Measurements from ENCODE around the gene MTCL3.
A peak's percentile ranks its signal among the peaks of the same experiment; 100 is the strongest.
"Not testable (repeated sequence)": the region's sequence is repeated elsewhere in the genome, so short reads cannot be mapped to it uniquely, and the experiment has no call there.

Gene MTCL3

DNA sequence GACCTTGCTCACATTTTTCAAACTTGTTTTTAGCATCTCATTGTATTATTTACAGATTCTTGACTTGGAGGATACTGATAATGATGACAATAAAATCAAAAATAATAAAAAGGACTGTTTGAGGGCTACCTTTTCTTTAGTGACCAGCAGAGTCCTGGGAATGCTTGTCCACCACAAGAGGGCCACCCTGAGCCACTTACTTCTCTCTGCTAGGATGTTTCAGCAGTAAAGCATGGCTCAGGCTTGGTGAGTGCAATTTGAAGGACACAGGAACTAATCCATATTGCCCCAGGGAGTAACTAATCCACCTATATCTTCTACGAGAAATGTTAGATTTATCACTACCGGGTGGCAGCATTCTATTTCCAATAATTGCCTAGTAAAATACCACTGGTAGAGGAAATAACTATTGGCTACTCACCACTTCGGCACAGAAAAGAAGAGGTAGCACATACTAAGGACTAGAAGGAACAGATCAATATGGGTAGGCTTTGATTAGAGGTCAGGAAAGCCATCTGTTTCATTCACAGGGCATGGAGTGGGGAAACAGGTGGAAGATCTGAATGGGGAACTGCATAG lies 54.2 kb downstream of the MTCL3 start:
- DNase-seq = peak; percentile 38

- DNase-seq = peak; percentile 11
These were observed 54.8 kb downstream of the MTCL3 start for GRCh38 chr6:127464161-127464880.

DNA sequence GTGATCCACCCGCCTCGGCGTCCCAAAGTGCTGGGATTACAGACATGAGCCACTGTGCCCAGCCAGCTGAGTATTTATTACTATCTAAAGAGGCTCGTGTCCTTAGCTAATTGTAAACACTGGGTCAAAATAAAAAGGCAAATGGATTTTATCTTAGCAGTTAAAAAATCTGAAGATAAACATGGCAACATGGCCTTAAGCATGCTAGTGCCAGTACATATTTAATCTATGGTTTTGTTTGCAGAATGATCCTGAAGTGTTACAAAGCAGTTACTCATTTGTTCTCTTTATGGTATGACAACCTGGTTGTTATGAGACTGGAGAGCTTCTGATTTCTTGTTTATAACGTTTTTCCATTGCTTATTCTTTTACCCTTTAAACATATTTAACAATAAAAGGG lies 56.1 kb downstream of the MTCL3 start:
- no peak for DNase-seq

- DNase-seq = no peak
These were observed 56.8 kb downstream of the MTCL3 start for GRCh38 chr6:127462376-127462775.

- DNase-seq = no peak
These were observed 58.7 kb downstream of the MTCL3 start for GRCh38 chr6:127460465-127460864.

DNA sequence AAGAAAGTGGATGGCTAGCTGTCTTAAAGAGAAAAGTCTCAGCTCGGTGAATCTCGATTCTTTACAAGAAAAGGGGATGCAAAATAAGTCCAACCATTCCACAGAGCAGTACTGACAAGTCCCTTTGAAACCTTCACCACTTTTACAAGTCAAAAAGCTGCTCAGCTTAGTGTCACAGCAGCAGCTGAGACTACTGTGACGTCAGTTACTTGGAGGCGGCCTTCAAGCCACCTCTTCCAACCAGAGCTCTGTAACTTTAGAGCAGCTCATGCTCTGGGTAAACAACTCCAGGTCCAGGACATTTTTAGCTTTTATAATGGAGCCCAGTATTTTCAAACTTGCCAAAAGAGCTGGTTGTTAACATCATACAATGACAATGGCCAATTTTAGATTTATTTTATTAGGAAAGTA lies 59.9 kb downstream of the MTCL3 start, which contains the start of gene KIAA0408:
KIAA0408 (minus strand) TSS at position 159 of the 411 bp plus-strand sequence. CDS start 5,408 bp downstream, outside the sequence.
- DNase-seq = no peak

- DNase-seq = no peak
These were observed 60.3 kb downstream of the MTCL3 start for GRCh38 chr6:127458817-127459216.

- peak; percentile 9 for DNase-seq
These were observed 60.9 kb downstream of the MTCL3 start for GRCh38 chr6:127458222-127458621.

GRCh38 chr6:127457456-127458064 lies 61.6 kb downstream of the MTCL3 start:
- DNase-seq = no peak

GRCh38 chr6:127456465-127456864 lies 62.7 kb downstream of the MTCL3 start:
- DNase-seq = no peak

DNA sequence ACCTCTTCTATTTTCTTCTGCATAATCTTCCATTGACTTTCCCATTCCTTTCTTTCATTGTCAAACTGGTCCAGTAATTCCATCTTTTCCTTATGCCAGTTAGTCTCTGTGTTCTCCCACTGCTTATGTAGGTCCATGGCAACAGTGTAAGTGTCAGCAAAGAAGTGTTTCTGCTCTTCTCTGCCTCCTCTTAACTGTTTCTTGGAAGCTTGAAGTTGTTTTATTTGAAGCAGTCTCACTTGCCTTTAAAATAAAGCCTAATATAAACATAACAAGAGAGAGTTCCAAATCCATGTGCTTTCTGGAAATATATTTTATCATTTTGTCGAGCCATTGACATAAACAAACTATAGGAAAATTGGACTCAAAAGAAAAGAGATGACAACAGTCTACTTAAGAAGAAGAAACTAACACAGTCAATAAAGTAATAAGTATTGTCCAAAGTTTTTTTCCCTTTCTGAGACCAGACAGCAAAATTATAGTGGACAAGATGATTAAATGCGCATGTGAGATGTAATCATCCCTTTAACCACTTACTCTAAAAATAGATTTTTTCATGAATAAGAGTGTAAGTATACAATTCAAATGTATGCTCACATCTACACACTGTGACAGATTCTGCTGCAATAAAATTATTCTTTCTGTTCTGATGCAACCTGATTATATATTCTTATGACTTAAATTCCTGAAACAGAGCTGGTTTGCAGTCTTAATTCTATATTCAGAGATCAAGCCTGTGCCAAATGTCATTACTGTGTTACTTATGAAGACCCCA lies 65.1 kb downstream of the MTCL3 start:
- DNase-seq = no peak

DNA sequence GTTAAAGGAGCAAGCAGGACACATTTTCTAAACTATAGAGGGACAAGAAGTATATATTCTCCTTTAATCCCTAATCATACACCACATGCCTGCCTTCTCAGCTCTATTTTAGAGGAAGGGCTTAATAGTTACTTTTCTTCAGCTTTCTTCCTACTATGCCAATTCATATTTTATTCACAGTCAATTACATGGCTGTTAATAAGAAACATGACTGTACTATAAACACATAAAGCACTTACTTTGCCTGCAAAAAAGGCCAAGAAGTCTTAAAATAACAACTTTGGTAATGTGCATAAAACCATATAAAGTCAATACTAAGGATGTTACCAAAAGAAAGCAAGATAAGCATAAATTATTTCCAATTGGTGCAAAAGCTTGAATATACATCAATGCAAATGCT lies 66.3 kb downstream of the MTCL3 start:
- no peak for DNase-seq

- no peak for DNase-seq
These were observed 67.7 kb downstream of the MTCL3 start for GRCh38 chr6:127451388-127451787.

DNA sequence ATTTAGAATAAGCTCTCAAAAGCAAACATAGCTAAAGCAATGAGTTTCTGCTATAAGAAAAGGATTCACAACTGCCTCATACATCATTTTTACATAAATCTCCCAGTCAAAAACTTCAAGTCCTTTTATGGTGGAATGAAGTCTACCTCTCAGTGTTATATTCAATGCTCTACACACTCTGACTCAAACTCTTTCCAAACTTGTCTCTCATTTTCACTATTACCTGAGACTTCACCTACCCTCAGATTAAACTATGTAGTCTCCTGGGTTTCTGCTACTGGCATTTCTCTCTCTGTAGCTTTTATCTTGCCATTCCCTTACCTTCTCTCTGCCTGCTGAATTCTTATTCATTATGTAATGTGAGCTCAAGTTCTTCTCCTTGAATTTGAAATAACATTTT lies 71.4 kb downstream of the MTCL3 start:
- DNase-seq = no peak

DNA sequence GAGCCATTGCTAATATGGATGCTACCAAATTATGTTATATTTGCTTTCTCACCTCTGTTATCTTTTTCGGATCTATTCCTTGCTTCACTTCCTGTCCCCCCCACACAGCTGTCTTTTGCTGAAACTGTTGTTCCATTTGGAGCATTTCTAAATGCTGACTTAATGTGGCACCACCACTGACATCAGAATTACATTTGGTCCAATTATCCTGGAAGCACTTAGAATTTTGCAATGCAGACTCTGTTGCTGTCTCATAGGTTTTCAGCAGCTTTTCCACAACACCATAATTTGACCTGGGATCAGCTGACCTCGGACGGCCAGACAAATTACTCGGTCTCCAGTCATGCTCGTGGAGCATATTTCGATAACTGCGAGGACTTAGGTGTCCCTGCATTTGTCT lies 72.8 kb downstream of the MTCL3 start:
- DNase-seq = no peak

DNA sequence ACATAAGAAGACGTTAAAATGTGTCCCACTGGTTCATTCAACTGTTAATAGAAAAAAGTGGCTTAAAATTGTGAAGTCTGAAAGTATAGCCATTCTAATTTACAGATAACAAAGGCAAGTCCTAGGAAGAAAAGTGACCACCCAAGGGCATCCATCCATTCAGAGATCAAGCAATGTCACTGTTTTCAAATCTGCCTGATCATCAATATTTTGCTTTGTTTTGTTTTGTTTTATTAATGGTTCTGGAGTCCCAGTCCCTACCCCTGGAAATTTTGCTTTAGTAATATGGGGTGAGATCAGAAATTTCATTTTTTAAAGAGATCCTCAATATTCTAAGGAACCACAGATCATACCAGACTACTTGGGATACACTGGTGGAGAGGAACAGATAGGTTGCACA lies 77.3 kb downstream of the MTCL3 start:
- no peak for DNase-seq

DNA sequence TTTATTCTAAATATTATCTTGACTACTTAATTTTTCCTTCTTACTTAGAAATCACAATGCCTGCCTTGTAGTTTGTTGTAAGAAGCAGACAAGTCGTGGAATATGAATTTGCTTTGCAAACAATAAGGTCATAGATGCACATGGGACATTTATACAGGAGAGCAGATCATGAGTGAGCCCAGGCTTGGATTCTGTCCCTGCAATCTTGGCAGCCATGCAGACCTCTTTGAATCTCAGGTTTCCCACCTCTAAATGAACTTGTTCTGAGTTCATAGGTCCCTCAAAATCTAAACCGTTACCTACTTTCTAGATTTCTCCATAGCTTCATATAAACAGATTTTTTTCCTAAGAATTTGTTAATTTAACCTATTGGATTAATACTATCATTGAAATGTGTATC lies 79.4 kb downstream of the MTCL3 start:
- DNase-seq = no peak

DNA sequence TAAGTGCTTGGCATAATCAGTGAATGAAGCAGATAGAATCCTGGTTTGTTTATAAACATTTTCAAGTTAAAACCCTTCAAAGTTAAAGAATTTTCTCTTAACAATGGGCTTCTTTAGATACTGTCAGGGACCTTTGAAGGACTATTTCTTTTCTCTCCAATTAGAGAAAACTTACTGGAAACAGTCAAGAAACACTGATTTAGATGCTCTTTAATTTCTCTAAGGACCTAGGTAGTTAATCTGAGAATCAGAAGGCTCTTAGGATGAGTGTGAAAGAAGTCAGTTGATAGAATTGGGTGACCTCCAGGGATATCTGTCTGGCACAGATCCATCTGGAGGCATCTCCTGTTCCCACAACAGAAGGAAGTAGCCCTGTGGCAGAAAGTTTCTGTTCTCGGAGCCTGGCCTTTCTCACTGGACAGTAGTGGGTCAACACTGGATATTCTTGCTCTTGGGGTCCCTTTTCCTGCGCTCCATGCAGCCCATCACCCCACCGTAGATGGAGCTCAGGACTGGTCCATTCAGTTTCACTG lies 82.5 kb downstream of the MTCL3 start:
- DNase-seq = no peak

GRCh38 chr6:127435626-127436220 lies 83.4 kb downstream of the MTCL3 start:
- DNase-seq = no peak

- DNase-seq = no peak
These were observed 84.5 kb downstream of the MTCL3 start for GRCh38 chr6:127434651-127435050.

- DNase-seq = not testable (repeated sequence)
These were observed 90.6 kb downstream of the MTCL3 start for GRCh38 chr6:127428562-127428961.

DNA sequence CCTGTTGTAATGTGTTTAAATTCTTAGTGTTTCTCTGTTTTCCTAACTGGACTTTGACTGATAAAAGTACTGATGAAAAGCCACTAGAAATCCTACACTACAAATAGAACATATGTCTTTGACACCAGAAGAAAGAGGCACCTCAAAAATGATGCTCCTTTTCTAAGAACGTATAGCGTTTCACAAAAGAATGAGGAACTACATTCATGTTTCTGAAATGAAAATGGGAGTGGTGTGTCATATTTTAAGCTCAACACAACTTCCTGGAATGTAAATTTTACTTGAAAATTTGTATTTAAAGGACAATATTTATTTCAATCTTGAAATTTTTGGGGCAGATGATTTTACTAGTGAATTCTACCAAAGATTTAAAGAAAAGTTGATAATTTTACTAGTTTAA lies 95.2 kb downstream of the MTCL3 start:
- DNase-seq = no peak

All from kidney glomerular epithelial cell (primary cell).